ENCODE measurements around the gene SF3B6.

DNA sequence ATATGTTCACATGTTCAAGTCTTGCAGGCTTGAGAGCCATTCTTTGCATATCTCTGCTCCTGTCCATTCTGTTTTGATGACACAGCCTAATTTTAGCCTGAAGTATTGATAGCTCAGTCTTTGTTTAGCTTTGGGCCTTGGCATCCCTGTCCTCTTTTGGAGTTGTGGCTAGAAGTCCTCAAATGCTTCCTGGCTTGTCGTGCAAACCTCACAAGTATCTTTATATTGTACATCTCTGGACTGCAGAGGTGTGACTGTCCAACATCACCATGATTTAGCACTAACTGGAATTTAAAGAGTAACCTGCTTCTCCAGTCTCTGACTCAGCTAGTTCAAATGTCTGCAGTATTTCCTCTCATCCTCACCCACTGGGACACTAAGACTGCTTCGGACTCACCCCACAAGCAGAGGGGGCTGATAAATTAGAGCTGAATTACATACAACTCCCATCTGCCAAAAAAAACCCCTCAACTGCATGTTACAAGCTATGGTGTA lies 35.3 kb upstream of the SF3B6 start:
- no peak for TF ChIP-seq POLR2A (IDR thresholded peaks at IDR 0.05)
- TF ChIP-seq, protein P1, sequence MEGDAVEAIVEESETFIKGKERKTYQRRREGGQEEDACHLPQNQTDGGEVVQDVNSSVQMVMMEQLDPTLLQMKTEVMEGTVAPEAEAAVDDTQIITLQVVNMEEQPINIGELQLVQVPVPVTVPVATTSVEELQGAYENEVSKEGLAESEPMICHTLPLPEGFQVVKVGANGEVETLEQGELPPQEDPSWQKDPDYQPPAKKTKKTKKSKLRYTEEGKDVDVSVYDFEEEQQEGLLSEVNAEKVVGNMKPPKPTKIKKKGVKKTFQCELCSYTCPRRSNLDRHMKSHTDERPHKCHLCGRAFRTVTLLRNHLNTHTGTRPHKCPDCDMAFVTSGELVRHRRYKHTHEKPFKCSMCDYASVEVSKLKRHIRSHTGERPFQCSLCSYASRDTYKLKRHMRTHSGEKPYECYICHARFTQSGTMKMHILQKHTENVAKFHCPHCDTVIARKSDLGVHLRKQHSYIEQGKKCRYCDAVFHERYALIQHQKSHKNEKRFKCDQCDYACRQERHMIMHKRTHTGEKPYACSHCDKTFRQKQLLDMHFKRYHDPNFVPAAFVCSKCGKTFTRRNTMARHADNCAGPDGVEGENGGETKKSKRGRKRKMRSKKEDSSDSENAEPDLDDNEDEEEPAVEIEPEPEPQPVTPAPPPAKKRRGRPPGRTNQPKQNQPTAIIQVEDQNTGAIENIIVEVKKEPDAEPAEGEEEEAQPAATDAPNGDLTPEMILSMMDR (IDR thresholded peaks at IDR 0.05): no peak

Measured in thyroid gland (tissue), 4 donors.